ENCODE data around the gene RENBP. TPM values are rescaled to one million over a fixed set of nuclear protein-coding genes. Genes with fewer than 3 reads are reported as not detected.

Gene RENBP
- total and polyA plus RNA-seq, 9 of the 15 experiments (the other 6 are each of a cell fraction or from before 2014, with no cell fraction given) = 0.07 to 14.8 (median 10.6) TPM; not detected in 1

DNA sequence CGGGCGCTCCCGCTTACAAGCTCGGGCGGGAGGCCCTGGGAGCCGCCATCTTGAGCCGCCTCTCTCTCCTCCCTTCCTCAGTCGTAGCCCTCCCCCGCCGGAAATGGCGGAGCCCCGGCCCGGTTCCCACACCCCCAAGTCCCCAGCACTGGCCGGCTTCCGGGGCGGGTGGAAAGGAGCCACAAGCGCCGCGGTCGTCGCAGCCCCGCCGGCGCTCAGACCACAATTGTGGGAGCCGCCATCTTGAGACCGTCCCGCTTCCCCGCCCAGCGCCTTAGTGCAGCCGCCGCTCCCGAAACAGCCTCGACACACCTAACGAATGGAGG, 26.6 kb upstream of the RENBP start (continued):
- TF ChIP-seq SAP30 (IDR thresholded peaks at IDR 0.05; ENCODE audit: borderline replicate concordance, insufficient read depth, low read depth, low read length, poor library complexity, severe bottlenecking) (no peak), ZNF586 (CRISPR knock-in tag; conservative IDR thresholded peaks at IDR 0.05) (no peak), KLF1 (tag; IDR thresholded peaks at IDR 0.05) (no peak), MTA1 (IDR thresholded peaks at IDR 0.05; ENCODE audit: borderline replicate concordance) (no peak), MCM2 (IDR thresholded peaks at IDR 0.05; ENCODE audit: low read depth) (no peak), SIX5 (IDR thresholded peaks at IDR 0.05; ENCODE audit: borderline replicate concordance in 1 of 2, insufficient read depth in 1 of 2, low read depth in 1 of 2, low read length in 2 of 2) (peak in 1 of 2 experiments; percentile 9; a peak in 1 of 4 replicates), GTF2A2 (tag; IDR thresholded peaks at IDR 0.05) (no peak), GABPB1 (CRISPR knock-in tag; IDR thresholded peaks at IDR 0.05) (peak; percentile 91), ZKSCAN3 (CRISPR knock-in tag; IDR thresholded peaks at IDR 0.05) (no peak), RBFOX2 (IDR thresholded peaks at IDR 0.05; ENCODE audit: low read depth, low read length) (peak; percentile 85), TBP (optimal IDR thresholded peaks at IDR 0.05; ENCODE audit: low read depth, low read length) (peak; percentile 37), ZNF589 (CRISPR knock-in tag; IDR thresholded peaks at IDR 0.05; ENCODE audit: low read depth) (no peak), ZNF239 (CRISPR knock-in tag; IDR thresholded peaks at IDR 0.05) (0 out of 2 replicates have a peak, but pooled peaks have one; percentile 12), CBX8 (IDR thresholded peaks at IDR 0.05; ENCODE audit: borderline replicate concordance, extremely low read depth, low read depth, low read length, poor library complexity, severe bottlenecking) (no peak), OTX1 (CRISPR knock-in tag; IDR thresholded peaks at IDR 0.05) (no peak), HIVEP1 (CRISPR knock-in tag; IDR thresholded peaks at IDR 0.05) (no peak)
- TF ChIP-seq, protein P1, sequence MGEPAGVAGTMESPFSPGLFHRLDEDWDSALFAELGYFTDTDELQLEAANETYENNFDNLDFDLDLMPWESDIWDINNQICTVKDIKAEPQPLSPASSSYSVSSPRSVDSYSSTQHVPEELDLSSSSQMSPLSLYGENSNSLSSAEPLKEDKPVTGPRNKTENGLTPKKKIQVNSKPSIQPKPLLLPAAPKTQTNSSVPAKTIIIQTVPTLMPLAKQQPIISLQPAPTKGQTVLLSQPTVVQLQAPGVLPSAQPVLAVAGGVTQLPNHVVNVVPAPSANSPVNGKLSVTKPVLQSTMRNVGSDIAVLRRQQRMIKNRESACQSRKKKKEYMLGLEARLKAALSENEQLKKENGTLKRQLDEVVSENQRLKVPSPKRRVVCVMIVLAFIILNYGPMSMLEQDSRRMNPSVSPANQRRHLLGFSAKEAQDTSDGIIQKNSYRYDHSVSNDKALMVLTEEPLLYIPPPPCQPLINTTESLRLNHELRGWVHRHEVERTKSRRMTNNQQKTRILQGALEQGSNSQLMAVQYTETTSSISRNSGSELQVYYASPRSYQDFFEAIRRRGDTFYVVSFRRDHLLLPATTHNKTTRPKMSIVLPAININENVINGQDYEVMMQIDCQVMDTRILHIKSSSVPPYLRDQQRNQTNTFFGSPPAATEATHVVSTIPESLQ (CRISPR knock-in tag; IDR thresholded peaks at IDR 0.05) = no peak
- TF ChIP-seq, protein P2, sequence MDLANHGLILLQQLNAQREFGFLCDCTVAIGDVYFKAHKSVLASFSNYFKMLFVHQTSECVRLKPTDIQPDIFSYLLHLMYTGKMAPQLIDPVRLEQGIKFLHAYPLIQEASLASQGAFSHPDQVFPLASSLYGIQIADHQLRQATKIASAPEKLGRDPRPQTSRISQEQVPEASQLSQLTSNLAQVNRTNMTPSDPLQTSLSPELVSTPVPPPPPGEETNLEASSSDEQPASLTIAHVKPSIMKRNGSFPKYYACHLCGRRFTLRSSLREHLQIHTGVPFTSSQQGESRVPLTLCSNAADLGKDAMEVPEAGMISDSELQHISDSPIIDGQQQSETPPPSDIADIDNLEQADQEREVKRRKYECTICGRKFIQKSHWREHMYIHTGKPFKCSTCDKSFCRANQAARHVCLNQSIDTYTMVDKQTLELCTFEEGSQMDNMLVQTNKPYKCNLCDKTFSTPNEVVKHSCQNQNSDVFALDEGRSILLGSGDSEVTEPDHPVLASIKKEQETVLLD (IDR thresholded peaks at IDR 0.05) = no peak
- TF ChIP-seq, protein P3, sequence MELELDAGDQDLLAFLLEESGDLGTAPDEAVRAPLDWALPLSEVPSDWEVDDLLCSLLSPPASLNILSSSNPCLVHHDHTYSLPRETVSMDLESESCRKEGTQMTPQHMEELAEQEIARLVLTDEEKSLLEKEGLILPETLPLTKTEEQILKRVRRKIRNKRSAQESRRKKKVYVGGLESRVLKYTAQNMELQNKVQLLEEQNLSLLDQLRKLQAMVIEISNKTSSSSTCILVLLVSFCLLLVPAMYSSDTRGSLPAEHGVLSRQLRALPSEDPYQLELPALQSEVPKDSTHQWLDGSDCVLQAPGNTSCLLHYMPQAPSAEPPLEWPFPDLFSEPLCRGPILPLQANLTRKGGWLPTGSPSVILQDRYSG (tag; conservative IDR thresholded peaks at IDR 0.05; ENCODE audit: low read depth) = no peak
- TF ChIP-seq, protein P4, sequence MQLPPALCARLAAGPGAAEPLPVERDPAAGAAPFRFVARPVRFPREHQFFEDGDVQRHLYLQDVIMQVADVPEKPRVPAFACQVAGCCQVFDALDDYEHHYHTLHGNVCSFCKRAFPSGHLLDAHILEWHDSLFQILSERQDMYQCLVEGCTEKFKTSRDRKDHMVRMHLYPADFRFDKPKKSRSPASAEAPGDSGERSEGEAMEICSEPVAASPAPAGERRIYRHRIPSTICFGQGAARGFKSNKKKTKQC (CRISPR knock-in tag; IDR thresholded peaks at IDR 0.05) = no peak
